ENCODE data around the gene RPIA.

DNA sequence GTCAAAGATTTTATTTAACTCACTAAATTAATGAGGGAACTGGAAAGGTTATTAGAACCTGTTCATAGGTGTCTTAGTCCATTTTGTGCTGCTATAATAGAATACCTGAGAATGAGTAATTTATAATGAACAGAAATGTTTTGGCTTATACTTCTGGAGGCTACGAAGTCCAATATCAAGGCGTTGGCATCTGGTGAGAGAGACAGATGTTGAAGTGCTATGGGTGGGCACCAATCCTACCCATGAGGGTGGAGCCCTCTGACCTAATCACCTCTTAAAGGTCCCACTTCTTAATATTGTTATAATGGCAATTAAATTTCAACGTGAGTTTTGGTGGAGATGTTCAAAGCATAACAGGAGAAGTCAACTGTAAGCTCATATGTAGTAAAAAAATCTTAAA lies 5.1 kb downstream of the RPIA start:
- TF ChIP-seq FOXM1 (IDR thresholded peaks at IDR 0.05; ENCODE audit: borderline replicate concordance) (no peak), ELF4 (IDR thresholded peaks at IDR 0.05) (no peak)

All from HEK293T (cell line).